H1 (cell line): ENCODE measurements around the gene NBAS. TPM values are rescaled to one million over a fixed set of nuclear protein-coding genes. Genes with fewer than 3 reads are reported as not detected.

Source experiments
- CTCF ChIA-PET: fragments of 300-600 bp; sonication (Branson Sonifier 250); formaldehyde crosslinking; loops from one replicate; lab custom pipeline; 2021; ENCODE audit not compliant: partially characterized antibody; lab: Charles Lee
- POLR2A ChIA-PET: fragments of 300-600 bp; sonication (Branson Sonifier 250); formaldehyde crosslinking; loops from one replicate; lab custom pipeline; 2021; ENCODE audit warnings: inconsistent platforms; ENCODE audit not compliant: partially characterized antibody; lab: Charles Lee
- DNase-seq, 2 experiments: peaks; one replicate each; pipeline versions ENCODE4 v3.0.0 to v3.0.0-alpha.2; 2010 to 2022; ENCODE audit warnings: low spot score in 2 of 2, low read depth in 1 of 2, mixed read lengths in 1 of 2
- FAIRE-seq: peaks from 2 replicates; lab custom pipeline; 2011; peaks lifted over from hg19 to GRCh38; lab: Jason Lieb, UNC
- H2AFZ ChIP-seq: 2 replicates; pipeline ENCODE4 v1.8.1; 2012; ENCODE audit warnings: low read length, inconsistent platforms
- H2AK5ac ChIP-seq: 2 replicates; pipeline ENCODE4 v1.6.1; 2013; ENCODE audit warnings: low read depth, low read length
- H2BK120ac ChIP-seq: replicated peaks from 2 replicates; pipeline ENCODE3; 2013; ENCODE audit warnings: low read depth, low read length, inconsistent platforms
- H2BK12ac ChIP-seq: 2 replicates; pipeline ENCODE4 v1.6.1; 2013; ENCODE audit warnings: low read depth, low read length
- H2BK15ac ChIP-seq: 2 replicates; pipeline ENCODE4 v1.6.1; 2013; ENCODE audit warnings: low read length
- H2BK20ac ChIP-seq: 2 replicates; pipeline ENCODE4 v1.6.1; 2013; ENCODE audit warnings: low read length
- H2BK5ac ChIP-seq: 2 replicates; pipeline ENCODE4 v1.6.1; 2013; ENCODE audit warnings: low read depth, low read length
- H3K14ac ChIP-seq: 2 replicates; pipeline ENCODE4 v1.6.1; 2013; ENCODE audit warnings: inconsistent platforms; ENCODE audit not compliant: insufficient read length
- H3K18ac ChIP-seq: 2 replicates; pipeline ENCODE4 v1.6.1; 2013; ENCODE audit warnings: low read length; ENCODE audit errors: extremely low read depth
- H3K23ac ChIP-seq: 2 replicates; pipeline ENCODE4 v1.6.1; 2013; ENCODE audit warnings: inconsistent platforms; ENCODE audit not compliant: insufficient read length
- H3K23me2 ChIP-seq: 2 replicates; pipeline ENCODE4 v1.6.1; 2013; ENCODE audit warnings: low read depth, low read length
- H3K27ac ChIP-seq: 2 replicates; pipeline ENCODE4 v1.6.1; 2011; ENCODE audit warnings: low read depth, low read length, inconsistent platforms
- H3K27me3 ChIP-seq, 4 experiments: replicated peaks in 1 of 4; 1 replicate in 1 of 4; 2 replicates in 3 of 4; pipeline versions ENCODE4 v1.6.1 to v1.8.1; 2011 to 2013; ENCODE audit warnings: low read length in 3 of 4, mild to moderate bottlenecking in 3 of 4, inconsistent platforms in 2 of 4, mixed read lengths in 2 of 4, moderate library complexity in 1 of 4; ENCODE audit not compliant: control insufficient read depth in 3 of 4, insufficient read depth in 3 of 4; ENCODE audit errors: extremely low read depth in 1 of 4
- H3K36me3 ChIP-seq, 4 experiments: 2 replicates each; pipeline versions ENCODE4 v1.6.1 to v1.8.1; 2011 to 2013; ENCODE audit warnings: mild to moderate bottlenecking in 4 of 4, low read length in 3 of 4, moderate library complexity in 2 of 4, control low read depth in 1 of 4, inconsistent platforms in 1 of 4; ENCODE audit not compliant: insufficient read depth in 4 of 4, control insufficient read depth in 2 of 4
- H3K4ac ChIP-seq: replicated peaks from 2 replicates; pipeline ENCODE3; 2013; ENCODE audit warnings: low read length, low read depth, mixed read lengths, inconsistent platforms; ENCODE audit not compliant: insufficient read length
- H3K4me1 ChIP-seq, 4 experiments: replicated peaks in 1 of 4; 1 replicate in 1 of 4; 2 replicates in 3 of 4; pipeline versions ENCODE4 v1.6.1 to v1.8.1; 2011 to 2013; ENCODE audit warnings: low read length in 3 of 4, inconsistent platforms in 2 of 4, mixed read lengths in 1 of 4; ENCODE audit not compliant: insufficient read depth in 4 of 4, control insufficient read depth in 3 of 4
- H3K4me2 ChIP-seq, 2 experiments: 2 replicates each; pipeline versions ENCODE4 v1.6.1 to v1.8.1; 2011 to 2013; ENCODE audit warnings: low read depth in 2 of 2, low read length in 2 of 2, control low read depth in 1 of 2, inconsistent platforms in 1 of 2, mild to moderate bottlenecking in 1 of 2; ENCODE audit not compliant: insufficient read depth in 1 of 2
- H3K4me3 ChIP-seq, 4 experiments: fragments of 200-600, 300-600 bp in 1 of 4; sonication (generic), shearing (Covaris generic), sonication (Bioruptor Twin) in 1 of 4; 2 replicates each; pipeline versions ENCODE4 v1.5.1 to v1.8.1; 2011 to 2016; ENCODE audit warnings: low read length in 4 of 4, low read depth in 3 of 4, control low read depth in 2 of 4, inconsistent platforms in 2 of 4, mild to moderate bottlenecking in 2 of 4, mixed read lengths in 1 of 4, moderate library complexity in 1 of 4; ENCODE audit not compliant: insufficient read depth in 2 of 4; ENCODE audit errors: extremely low read depth in 1 of 4
- H3K56ac ChIP-seq: replicated peaks from 2 replicates; pipeline ENCODE3; 2013; ENCODE audit warnings: low read depth, mild to moderate bottlenecking, mixed read lengths, low read length, inconsistent platforms; ENCODE audit not compliant: insufficient read length
- H3K79me1 ChIP-seq: 2 replicates; pipeline ENCODE4 v1.6.1; 2013; ENCODE audit warnings: low read depth, low read length, control low read depth
- H3K79me2 ChIP-seq, 2 experiments: 2 replicates each; pipeline versions ENCODE4 v1.6.1 to v1.8.1; 2012 to 2013; ENCODE audit warnings: low read length in 2 of 2, mild to moderate bottlenecking in 2 of 2, inconsistent platforms in 1 of 2; ENCODE audit not compliant: insufficient read depth in 2 of 2, control insufficient read depth in 1 of 2
- H3K9ac ChIP-seq, 4 experiments: replicated peaks in 1 of 4; 1 replicate in 1 of 4; 2 replicates in 3 of 4; pipeline versions ENCODE4 v1.6.1 to v1.8.1; 2011 to 2013; ENCODE audit warnings: low read depth in 3 of 4, low read length in 3 of 4, control low read depth in 2 of 4, mild to moderate bottlenecking in 2 of 4, moderate library complexity in 2 of 4, inconsistent platforms in 1 of 4; ENCODE audit errors: extremely low read depth in 1 of 4
- H3K9me3 ChIP-seq, 2 experiments: 2 replicates each; pipeline versions ENCODE4 v1.6.1 to v1.8.1; 2012 to 2013; ENCODE audit warnings: mild to moderate bottlenecking in 2 of 2, moderate library complexity in 2 of 2, control low read depth in 1 of 2, inconsistent platforms in 1 of 2, low read depth in 1 of 2, low read length in 1 of 2, mixed read lengths in 1 of 2; ENCODE audit not compliant: insufficient read depth in 2 of 2
- H4K20me1 ChIP-seq, 2 experiments: replicated peaks in 1 of 2; 2 replicates each; pipeline versions ENCODE3 to v1.8.1; 2011 to 2013; ENCODE audit warnings: inconsistent platforms in 2 of 2, low read length in 2 of 2, mild to moderate bottlenecking in 1 of 2; ENCODE audit not compliant: insufficient read depth in 2 of 2, control insufficient read depth in 1 of 2
- H4K5ac ChIP-seq: 2 replicates; pipeline ENCODE4 v1.6.1; 2013; ENCODE audit warnings: low read length, low read depth, mixed read lengths, inconsistent platforms; ENCODE audit not compliant: insufficient read length
- H4K8ac ChIP-seq: 2 replicates; pipeline ENCODE4 v1.8.0; 2013; ENCODE audit warnings: mild to moderate bottlenecking, moderate library complexity, low read length, inconsistent platforms; ENCODE audit not compliant: insufficient read depth; ENCODE audit errors: extremely low read depth
- H4K91ac ChIP-seq: replicated peaks from 2 replicates; pipeline ENCODE3; 2013; ENCODE audit warnings: low read length, mixed read lengths, inconsistent platforms; ENCODE audit not compliant: insufficient read length
- ATF2 ChIP-seq: IDR thresholded peaks from 2 replicates; pipeline ENCODE4 v1.6.1; 2012; ENCODE audit warnings: low read length, inconsistent platforms
- POU5F1 ChIP-seq: IDR thresholded peaks from 2 replicates; pipeline ENCODE4 v1.6.1; 2011; ENCODE audit warnings: low read depth, mild to moderate bottlenecking, low read length, moderate library complexity
- RXRA ChIP-seq: IDR thresholded peaks from 2 replicates; pipeline ENCODE4 v1.6.1; 2011; ENCODE audit warnings: low read depth, mild to moderate bottlenecking, low read length, moderate library complexity; ENCODE audit not compliant: insufficient read depth
- TAF7 ChIP-seq: optimal IDR thresholded peaks from 2 replicates; pipeline ENCODE3; 2011; ENCODE audit warnings: low read depth, mild to moderate bottlenecking, inconsistent platforms, low read length, moderate library complexity, borderline replicate concordance
- WGBS, 2 experiments: shearing (Covaris generic) in 1 of 2; methylation state at CpG; one replicate each; pipeline versions ENCODE4 v1.1.6 to v1.1.7; 2013 to 2015; ENCODE audit warnings: low lambda C conversion rate in 2 of 2, mixed read lengths in 2 of 2, inconsistent platforms in 1 of 2, low coverage in 1 of 2, missing lambda C conversion rate in 1 of 2; ENCODE audit not compliant: insufficient replicate concordance in 2 of 2, insufficient coverage in 1 of 2, insufficient read length in 1 of 2; ENCODE audit errors: extremely low coverage in 1 of 2, missing lambda C conversion rate in 1 of 2; 5-methylcytosine and 5-hydroxymethylcytosine counted together
- polyA plus RNA-seq, 7 experiments: library from polyadenylated mRNA; depleted of rRNA in 3 of 7; stranded (reverse) in 5 of 7; unstranded in 2 of 7; fragments of >200 nt in 5 of 7; fragments of 200-250 nt in 2 of 7; gene quantifications; 1 replicate in 5 of 7; 2 replicates in 1 of 7; 4 replicates in 1 of 7; pipeline versions ENCODE4 v1.2.1 to v1.2.3, GENCODE V29; 2011 to 2013; ENCODE audit warnings: missing spikeins in 2 of 7, mixed read lengths in 2 of 7
- total RNA-seq: library from RNA; stranded (reverse); fragmentation: NEBNext Ultra II Directional; extraction: Animal tissue kit (Norgen Biotek cat#: 25700); gene quantifications from 2 replicates; pipeline ENCODE4 v1.2.1, GENCODE V29; 2021

Gene NBAS
- total and polyA plus RNA-seq, 2 of the 8 experiments (the other 6 are each of a cell fraction or from before 2014, with no cell fraction given), result 19.6 to 34.8 TPM

- Histone ChIP-seq H2BK15ac (no peak overlapping the region), H3K36me3 (peaks cover 16 to 69% (median 52%) of the 10 kb centered on the region in 4 experiments), H3K79me2 (peaks cover 8 to 31% of the 10 kb centered on the region in 2 experiments), H4K20me1 (peaks cover 0 to 7% of the 10 kb centered on the region in 2 experiments), H4K8ac (no peak overlapping the region), H3K23me2 (no peaks in the 10 kb centered on the region), H3K14ac (no peak overlapping the region), H3K4me1 (peaks cover 0 to 3% (median 0%) of the 10 kb centered on the region in 4 experiments; a peak in 1 of 7 replicates), H3K9ac (no peak overlapping the region), H2AK5ac (no peak overlapping the region), H3K4me3 (no peak overlapping the region), H3K4ac (no peak overlapping the region), H4K5ac (no peak overlapping the region), H2AFZ (no peak overlapping the region), H3K18ac (no peak overlapping the region), H2BK12ac (no peak overlapping the region), H3K56ac (no peak overlapping the region), H2BK120ac (no peak overlapping the region), H2BK20ac (no peak overlapping the region), H3K4me2 (no peak overlapping the region), H3K9me3 (no peaks in the 10 kb centered on the region), H3K23ac (no peak overlapping the region), H4K91ac (no peak overlapping the region), H2BK5ac (no peak overlapping the region), H3K27me3 (no peaks in the 10 kb centered on the region), H3K27ac (no peak overlapping the region), H3K79me1 (no peaks in the 10 kb centered on the region)
- FAIRE-seq (no peak), DNase-seq (no peak)
- ChIA-PET CTCF (no interaction called here), POLR2A (interaction anchor here (0.8 to 2.0 kb wide), 2 partner anchors 16 to 22 kb away, joined by 3 to 4 read pairs; no protein-coding TSS in a partner anchor)
- TF ChIP-seq POU5F1 (no peak), RXRA (no peak), ATF2 (no peak), TAF7 (no peak)
- WGBS, 2 experiments, result 83% methylated on average over 4 of the region's 4 CpGs; no CpG with 5 or more reads in 1 of the 2 experiments
These were observed 35.8 kb upstream of the NBAS start for GRCh38 chr2:15596968-15597367.
